Neural progenitor cell (in vitro differentiated cells): ENCODE data around the gene C20orf96.

ENCODE experiments used
- EZH2 ChIP-seq: fragments of 200-600 bp; sonication (generic); IDR thresholded peaks from 2 replicates; pipeline ENCODE4 v1.6.1; 2017; ENCODE audit warnings: antibody characterized with exemption, mild to moderate bottlenecking, moderate library complexity
- EZH2phosphoT487 ChIP-seq: fragments of 200-600 bp; sonication (generic); IDR thresholded peaks from 2 replicates; pipeline ENCODE4 v1.6.1; 2017; ENCODE audit warnings: antibody characterized with exemption
- TF ChIP-seq, protein P1 (sequence below): fragments of 200-600 bp; sonication (generic); IDR thresholded peaks from 2 replicates; pipeline ENCODE4 v1.5.1; 2017; ENCODE audit warnings: antibody characterized with exemption, mild to moderate bottlenecking

DNA sequence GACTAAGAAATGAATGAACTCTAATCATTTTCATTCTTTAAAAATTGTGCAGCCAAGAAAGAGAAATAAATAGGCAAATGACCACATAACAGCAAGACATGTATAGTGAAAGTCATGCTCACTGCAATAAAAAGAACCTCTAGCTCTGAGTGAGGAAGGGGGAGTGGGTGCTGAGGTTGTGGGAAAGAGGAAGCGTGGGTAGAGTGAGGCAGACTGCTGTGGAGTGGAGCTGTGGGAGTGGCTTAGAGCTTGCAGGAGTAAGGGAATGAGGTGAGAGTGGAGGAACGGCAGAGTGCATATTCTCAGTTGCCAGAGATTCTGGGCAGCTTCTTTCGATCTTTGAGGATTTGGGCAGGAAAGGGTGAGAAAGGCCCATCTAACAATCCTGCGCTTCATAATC is 53.1 kb downstream of the C20orf96 start:
- TF ChIP-seq, protein P1, sequence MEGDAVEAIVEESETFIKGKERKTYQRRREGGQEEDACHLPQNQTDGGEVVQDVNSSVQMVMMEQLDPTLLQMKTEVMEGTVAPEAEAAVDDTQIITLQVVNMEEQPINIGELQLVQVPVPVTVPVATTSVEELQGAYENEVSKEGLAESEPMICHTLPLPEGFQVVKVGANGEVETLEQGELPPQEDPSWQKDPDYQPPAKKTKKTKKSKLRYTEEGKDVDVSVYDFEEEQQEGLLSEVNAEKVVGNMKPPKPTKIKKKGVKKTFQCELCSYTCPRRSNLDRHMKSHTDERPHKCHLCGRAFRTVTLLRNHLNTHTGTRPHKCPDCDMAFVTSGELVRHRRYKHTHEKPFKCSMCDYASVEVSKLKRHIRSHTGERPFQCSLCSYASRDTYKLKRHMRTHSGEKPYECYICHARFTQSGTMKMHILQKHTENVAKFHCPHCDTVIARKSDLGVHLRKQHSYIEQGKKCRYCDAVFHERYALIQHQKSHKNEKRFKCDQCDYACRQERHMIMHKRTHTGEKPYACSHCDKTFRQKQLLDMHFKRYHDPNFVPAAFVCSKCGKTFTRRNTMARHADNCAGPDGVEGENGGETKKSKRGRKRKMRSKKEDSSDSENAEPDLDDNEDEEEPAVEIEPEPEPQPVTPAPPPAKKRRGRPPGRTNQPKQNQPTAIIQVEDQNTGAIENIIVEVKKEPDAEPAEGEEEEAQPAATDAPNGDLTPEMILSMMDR, result no peak
- no peak for TF ChIP-seq EZH2
- TF ChIP-seq EZH2phosphoT487, result no peak
